Stimulated activated CD4-positive, alpha-beta T cell treated with anti-CD3 and anti-CD28 coated beads, TNF-alpha, amount 100 ng/mL, for 1 hour (primary cell): Measurements from ENCODE around the gene MGAT5.
"Not testable (repeated sequence)": the region's sequence is repeated elsewhere in the genome, so short reads cannot be mapped to it uniquely, and the experiment has no call there.

Experiments
- DNase-seq, 3 donors: peaks; one replicate each; pipeline ENCODE4 v3.0.0-alpha.2; 2020; ENCODE audit warnings: low read depth in 3 of 3, low spot score in 1 of 3

The MGAT5 gene

DNA sequence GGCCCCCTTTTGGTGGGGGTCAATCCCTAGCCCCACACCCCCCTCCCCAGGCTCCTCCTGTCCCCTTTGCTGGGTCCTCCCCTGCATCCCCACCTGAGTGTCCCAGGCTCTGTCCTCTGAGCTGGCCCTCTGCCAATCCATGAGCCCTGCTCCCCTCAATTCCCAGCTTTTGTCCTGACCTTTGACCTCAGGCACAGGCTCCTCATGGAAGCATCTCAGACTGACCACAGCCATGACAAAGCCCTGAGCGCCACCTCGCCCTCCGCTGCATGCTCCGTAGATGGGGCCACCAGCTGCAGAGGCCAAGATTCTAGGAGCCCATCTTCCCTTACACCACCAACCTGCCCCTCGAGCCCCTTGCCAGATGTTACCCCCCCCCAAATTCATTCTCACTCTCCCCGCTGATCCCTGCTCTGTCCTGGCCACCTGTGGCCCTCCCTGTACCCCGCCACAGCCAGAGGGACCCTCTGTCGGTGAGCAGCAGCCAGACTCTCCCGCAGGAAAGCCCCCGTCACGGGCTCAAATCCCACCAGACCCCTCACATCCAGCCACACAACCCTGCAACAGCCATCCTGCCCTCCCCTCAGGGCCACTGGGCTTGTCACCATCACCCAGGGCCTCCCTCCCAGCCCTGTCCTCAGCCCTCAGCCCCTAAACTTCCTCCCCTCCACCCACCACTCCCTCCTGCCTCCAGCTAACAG, 206.0 kb downstream of the MGAT5 start:
- no peak for DNase-seq

- no peak for DNase-seq
These were observed 206.7 kb downstream of the MGAT5 start for GRCh38 chr2:134460583-134460998.

DNA sequence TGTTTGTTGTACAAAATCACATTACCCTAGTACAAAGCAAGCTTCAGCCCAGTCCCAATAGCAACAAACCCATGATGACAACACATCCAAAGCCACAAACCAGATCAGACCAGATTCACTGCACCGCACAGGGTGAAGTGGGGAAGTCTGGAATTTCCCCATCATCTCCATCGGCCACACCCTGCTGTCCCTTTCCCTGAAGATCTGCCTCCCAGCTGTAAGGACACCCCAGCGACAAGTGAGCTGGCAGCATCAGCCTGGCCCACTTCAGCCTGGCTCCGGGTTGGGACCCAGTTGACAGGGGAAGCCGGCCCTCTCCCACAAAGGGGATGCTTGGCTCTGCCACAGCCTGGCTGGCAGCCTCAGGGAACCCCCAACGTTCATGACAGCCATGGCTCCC, 207.6 kb downstream of the MGAT5 start:
- DNase-seq = no peak

- no peak for DNase-seq
These were observed 208.4 kb downstream of the MGAT5 start for GRCh38 chr2:134462275-134462674.

- no peak for DNase-seq
These were observed 209.2 kb downstream of the MGAT5 start for GRCh38 chr2:134462791-134463698.

DNA sequence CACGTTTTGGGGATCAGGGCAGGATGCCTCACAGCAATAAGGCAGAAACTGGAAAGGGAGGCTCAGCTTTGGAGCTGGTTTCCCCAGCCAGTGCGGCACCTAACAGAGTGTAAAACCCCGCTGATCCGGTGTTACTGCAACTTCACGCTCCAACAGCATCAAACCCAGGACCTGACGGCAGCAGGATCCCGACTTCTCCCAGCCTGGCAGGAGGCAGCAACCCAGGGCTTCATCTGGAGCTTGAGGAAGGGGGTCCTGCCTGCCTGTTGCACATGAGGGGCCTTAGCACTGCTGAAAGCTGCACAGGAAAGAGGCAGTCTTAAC, 209.8 kb downstream of the MGAT5 start:
- no peak for DNase-seq

DNA sequence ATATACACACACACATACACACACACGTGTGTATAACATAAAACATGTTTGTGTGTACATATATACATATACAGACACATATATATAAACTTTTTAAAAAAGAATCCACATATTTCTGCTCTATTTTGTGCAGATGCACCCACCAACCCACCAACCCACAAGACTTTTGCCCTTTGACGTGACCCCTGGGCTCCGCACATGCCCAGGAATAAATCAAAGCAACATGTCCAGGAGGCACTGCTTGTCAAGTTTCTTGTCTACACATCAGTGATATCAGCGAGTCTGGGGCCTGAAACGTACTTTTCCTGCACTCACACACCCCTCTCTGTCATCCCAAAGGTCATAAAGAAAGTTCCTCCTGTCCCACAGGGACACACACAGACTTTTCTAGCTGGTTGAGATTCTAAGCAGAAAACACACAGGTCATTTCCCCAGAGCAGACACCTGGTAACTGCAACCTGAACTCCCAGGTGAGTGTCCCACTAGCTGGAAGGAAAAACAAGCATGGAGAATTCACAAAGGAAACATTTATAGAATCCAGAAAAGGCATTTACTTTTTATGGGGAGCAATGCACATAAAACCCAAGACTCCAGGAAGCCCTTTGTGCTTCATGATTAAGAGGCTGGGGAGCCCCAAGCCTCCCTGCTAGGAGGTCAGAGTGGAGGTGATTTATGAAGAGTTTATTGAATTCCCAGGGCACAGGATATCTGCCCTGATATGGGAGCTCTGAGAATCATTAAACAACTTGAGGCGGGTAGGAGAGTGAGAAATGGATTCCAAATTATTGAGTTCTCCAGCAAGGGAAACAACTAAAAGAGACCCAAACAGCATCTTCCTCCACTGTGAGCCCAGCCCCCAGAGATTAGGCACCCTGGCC, 211.6 kb downstream of the MGAT5 start:
- no peak for DNase-seq

- no peak for DNase-seq
These were observed 212.3 kb downstream of the MGAT5 start for GRCh38 chr2:134466141-134466540.

DNA sequence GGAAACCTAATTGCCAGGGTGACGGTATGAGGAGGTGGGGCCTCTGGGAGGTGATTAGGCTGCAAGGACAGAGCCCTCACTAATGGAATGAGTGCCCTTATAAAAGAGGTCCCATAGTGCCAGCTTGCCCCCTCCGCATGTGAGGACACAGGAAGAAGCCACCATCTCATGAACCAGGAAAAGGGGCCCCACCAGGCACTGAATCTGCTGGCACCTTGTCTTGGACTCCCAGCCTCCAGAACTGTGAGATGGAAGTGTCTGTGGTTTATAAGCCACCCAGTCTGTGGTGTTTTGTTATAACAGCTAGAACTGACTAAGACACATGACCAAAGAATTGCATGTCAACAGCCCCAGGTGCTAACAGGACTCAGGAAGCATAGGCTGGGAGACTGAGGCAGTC, 214.3 kb downstream of the MGAT5 start:
- DNase-seq = no peak

DNA sequence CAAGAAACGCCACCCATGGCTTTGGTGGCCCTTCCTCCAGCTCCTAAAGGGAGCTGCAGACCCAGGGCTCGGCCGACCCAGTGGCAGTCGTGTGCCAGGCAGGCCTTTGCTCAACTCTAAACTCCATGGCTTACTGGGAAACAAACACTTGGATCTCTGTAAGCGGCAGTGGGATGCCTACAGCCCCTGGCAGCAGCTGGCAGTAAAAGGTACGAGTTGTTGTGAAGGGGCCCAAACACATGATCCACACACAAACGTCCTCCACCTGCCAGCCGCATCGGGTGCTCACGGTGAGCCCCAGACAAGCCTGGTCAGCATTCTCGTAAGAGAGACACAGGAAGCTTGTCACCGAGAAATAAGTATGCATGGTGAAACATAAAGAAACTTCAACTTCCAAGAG, 214.9 kb downstream of the MGAT5 start:
- no peak for DNase-seq

DNA sequence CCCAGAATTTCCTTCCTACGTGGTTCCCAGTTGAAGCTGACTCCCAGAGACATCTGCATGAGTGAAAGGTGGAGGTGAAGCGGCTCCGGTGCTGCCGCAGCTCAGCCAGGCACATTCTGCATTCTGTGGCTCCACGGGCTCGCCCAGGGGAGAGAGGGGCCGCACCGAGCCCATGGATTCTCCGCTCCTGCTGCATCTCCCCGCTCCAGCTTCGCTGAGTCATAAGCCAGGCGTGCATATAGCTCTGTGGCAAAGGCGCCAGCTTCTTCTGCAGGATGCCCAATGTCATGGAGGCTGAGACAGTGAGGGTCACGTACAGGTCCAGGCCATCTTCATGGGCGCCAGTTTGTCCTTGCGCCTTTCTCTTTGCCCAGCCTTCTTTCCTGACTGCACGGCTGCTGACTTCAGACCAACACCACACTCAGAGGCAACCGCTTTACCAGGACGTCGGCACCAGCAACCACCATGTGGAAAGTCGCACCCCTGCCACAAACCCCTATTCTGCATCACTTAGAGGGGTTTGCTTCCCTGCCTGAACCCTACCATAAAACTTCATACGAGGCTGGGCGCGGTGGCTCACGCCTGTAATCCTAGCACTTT, 215.7 kb downstream of the MGAT5 start:
- DNase-seq = no peak

DNA sequence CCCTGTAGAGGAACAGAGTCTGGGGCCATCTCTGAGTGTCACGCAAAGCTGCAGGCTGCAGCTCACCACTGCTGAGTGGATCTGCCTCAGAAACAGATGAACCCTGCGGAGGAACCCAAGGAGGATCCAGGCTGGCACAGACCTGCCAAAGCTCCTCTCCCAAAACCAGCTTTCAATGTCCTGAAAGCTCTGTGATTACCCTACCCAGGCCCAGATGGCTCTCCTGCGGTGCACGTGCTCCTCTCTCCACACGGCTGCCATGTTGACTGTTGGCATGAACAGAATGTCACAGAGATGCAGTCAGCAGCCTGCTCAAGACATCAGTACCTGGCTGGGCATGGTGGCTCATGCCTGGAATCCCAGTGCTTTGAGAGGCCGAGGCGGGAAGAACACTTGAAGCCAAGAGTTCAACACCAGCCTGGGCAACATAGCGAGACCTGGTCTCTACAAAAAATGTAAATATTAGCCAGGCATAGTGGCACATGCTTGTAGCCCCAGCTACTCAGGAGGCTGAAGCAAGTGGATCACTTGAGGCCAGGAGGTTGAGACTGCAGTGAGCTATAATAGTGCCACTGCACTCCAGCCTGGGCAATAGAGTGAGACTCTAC, 216.8 kb downstream of the MGAT5 start:
- no peak for DNase-seq

DNA sequence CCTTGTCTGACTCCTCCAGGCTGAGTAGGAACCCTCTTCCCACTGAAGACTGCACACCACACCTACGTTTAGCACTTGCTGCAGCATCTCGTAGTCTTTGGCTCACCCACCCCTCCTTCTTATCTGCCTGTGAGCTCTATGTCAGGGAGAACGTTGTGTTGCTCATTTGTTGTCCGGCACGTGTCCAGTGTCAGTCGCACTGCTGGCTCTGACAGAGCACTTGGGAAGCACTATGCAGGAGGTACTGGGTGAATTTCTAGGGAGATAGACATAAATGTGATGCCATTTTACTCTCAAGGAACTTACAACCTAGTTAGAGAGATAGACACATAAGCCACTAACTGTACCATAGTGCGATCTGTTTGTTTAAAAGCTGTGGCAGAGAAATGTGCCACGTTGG, 223.1 kb downstream of the MGAT5 start:
- not testable (repeated sequence) for DNase-seq

DNA sequence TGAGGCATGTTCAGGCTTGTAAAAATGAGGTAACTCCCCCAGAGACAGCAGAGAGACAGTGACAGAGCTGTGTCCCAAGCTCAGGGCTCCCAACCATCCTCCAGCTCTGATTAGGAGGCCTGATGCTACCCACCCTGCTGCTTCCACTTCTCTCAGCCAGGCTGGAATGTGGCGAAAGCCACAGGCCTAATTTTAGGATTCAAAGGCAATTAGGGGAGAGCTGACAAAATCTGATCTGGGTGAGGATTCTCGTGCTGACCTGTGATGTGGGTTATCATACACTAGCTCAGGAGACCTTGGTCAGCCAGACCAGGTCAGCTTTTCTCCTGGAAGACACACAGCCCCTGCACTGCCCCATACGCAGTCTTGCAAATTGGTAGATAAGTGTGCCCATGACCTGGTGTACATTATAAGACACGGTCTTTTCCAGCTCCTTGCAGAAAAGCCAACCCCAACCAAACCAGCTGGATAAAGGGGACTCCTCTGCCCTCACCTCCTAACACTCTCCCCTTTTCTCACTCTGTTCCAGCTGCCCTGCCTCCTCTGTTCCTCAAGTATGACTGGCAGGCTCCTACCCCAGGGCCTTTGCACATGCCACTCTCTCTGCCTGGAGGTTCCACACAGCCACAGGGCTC, 225.9 kb downstream of the MGAT5 start:
- DNase-seq = no peak

GRCh38 chr2:134482131-134482723, 228.4 kb downstream of the MGAT5 start:
- DNase-seq = no peak

- no peak for DNase-seq
These were observed 229.0 kb downstream of the MGAT5 start for GRCh38 chr2:134482766-134483340.

GRCh38 chr2:134489732-134490384, 236.0 kb downstream of the MGAT5 start:
- DNase-seq = no peak

- DNase-seq = no peak
These were observed 236.7 kb downstream of the MGAT5 start for GRCh38 chr2:134490559-134490958.

DNA sequence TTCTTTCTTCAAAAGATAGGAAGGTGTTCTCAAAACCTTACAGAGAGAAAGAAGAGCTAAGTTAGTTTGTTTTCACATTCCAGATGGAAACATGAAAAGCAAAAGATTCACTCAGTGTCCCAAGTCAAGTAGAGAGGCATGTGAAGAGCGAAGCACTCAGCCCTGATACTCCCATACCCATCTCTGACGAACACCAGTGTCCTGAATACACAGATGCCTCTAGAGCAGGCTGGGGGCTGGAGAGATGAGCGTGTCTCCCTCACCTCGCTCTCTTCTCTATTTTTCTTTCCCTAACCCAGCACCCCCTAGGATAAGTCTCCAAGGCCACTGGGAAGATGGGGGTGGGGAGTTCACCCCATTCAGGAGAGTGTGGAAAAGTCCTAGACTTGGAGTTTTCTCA, 237.2 kb downstream of the MGAT5 start:
- DNase-seq = no peak
